LoVo (cell line): Measurements from ENCODE around the gene AMOTL2.

ENCODE experiments used
- DNase-seq: peaks from one replicate; pipeline ENCODE4 v3.0.0-alpha.2; 2016; ENCODE audit warnings: low spot score

AMOTL2 gene

GRCh38 chr3:134315286-134316106, 58.8 kb downstream of the AMOTL2 start:
- DNase-seq, result no peak

GRCh38 chr3:134314588-134315285, 59.5 kb downstream of the AMOTL2 start:
- DNase-seq, result no peak

GRCh38 chr3:134313847-134314587, 60.2 kb downstream of the AMOTL2 start:
- no peak for DNase-seq

- DNase-seq, result no peak
Observed at GRCh38 chr3:134312873-134313846, 61.1 kb downstream of the AMOTL2 start.

GRCh38 chr3:134312072-134312872, 62.0 kb downstream of the AMOTL2 start:
- peak; percentile 56 for DNase-seq

GRCh38 chr3:134311693-134312071, 62.6 kb downstream of the AMOTL2 start:
- DNase-seq, result no peak

- DNase-seq, result no peak
Observed at GRCh38 chr3:134311265-134311664, 63.0 kb downstream of the AMOTL2 start.

- peak; percentile 69 for DNase-seq
Observed at GRCh38 chr3:134309987-134310700, 64.1 kb downstream of the AMOTL2 start.

GRCh38 chr3:134308350-134308891, 65.8 kb downstream of the AMOTL2 start:
- DNase-seq, result peak; percentile 83

- no peak for DNase-seq
Observed at GRCh38 chr3:134307425-134307824, 66.8 kb downstream of the AMOTL2 start.

- DNase-seq, result no peak
Observed at GRCh38 chr3:134306320-134306719, 67.9 kb downstream of the AMOTL2 start.
